ENCODE results near the gene KLF5. TPM values are rescaled to one million over a fixed set of nuclear protein-coding genes. Genes with fewer than 3 reads are reported as not detected.
"Not testable (repeated sequence)": the region's sequence is repeated elsewhere in the genome, so short reads cannot be mapped to it uniquely, and the experiment has no call there.

KLF5 gene
- total and polyA plus RNA-seq, 2 donors = 19.6 to 30.2 TPM

GRCh38 chr13:73082471-73082870, 23.7 kb downstream of the KLF5 start:
- no peak for DNase-seq (ENCODE audit: extremely low spot score)
- 61% methylated on average over 5 of the region's 5 CpGs for WGBS

DNA sequence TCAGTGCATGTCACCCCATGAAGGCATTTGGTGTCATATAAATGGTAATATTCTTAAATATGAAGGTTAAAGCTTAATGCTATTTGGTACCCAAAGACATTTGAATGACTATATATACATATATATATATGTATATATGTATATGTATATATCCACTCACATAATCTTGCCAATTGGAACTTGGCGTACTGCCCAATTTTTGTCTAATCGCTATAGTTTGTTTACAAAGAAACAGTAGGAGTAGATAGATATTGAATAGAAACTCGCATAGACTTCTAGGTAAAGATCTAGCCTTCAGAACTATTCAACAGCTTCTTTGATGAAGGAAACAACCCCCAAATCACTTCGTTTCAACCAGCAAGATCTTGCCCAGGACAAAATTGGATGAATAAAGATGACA, 24.1 kb downstream of the KLF5 start:
- H3K36me3 ChIP-seq (ENCODE audit: insufficient read depth) = no peaks in the 10 kb centered on the region
- no peaks in the 10 kb centered on the region for H3K4me1 ChIP-seq (ENCODE audit: insufficient read depth)
- H3K4me3 ChIP-seq (ENCODE audit: low read depth, low read length) = no peak overlapping the region
- DNase-seq (ENCODE audit: extremely low spot score) = no peak
- WGBS = 46% methylated on average over 4 of the region's 4 CpGs
- H3K27ac ChIP-seq (ENCODE audit: low read depth) = no peak overlapping the region

More at GRCh38 chr13:73082471-73082870, 23.7 kb downstream of the KLF5 start:
- Histone ChIP-seq H3K27ac (ENCODE audit: low read depth) (no peak overlapping the region), H3K4me1 (ENCODE audit: insufficient read depth) (no peaks in the 10 kb centered on the region), H3K36me3 (ENCODE audit: insufficient read depth) (no peaks in the 10 kb centered on the region), H3K4me3 (ENCODE audit: low read depth, low read length) (no peak overlapping the region)

- whole genome bisulfite sequencing = 88% methylated on average over 4 of the region's 4 CpGs
Observed at GRCh38 chr13:73088332-73088935, 29.6 kb downstream of the KLF5 start.

DNA sequence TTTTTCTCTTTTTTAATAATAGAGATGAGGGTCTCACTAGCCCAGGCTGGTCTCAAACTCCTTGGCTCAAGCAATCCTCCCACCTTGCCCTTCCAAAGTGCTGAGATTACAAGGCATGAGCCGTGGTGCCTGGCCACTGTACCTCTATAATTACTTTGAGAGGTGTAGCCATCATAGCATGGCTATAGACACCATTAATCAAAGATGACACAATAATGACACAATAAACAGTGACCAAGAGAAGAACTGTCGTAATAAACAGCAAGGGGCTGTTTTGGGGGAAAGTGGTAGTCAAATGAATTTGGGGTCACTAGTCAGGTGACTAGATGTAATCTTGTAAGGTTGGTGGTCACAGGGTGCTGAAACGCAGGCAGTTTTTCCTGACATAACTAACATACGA, 30.4 kb downstream of the KLF5 start:
- DNase-seq (ENCODE audit: extremely low spot score) = no peak
- 93% methylated on average over 4 of the region's 4 CpGs for WGBS

More at GRCh38 chr13:73088332-73088935, 29.6 kb downstream of the KLF5 start:
- Histone ChIP-seq H3K27ac (ENCODE audit: low read depth) (no peak overlapping the region), H3K36me3 (ENCODE audit: insufficient read depth) (no peaks in the 10 kb centered on the region), H3K4me3 (ENCODE audit: low read depth, low read length) (no peak overlapping the region), H3K4me1 (ENCODE audit: insufficient read depth) (no peaks in the 10 kb centered on the region)
- DNase-seq (ENCODE audit: extremely low spot score) = no peak

GRCh38 chr13:73090116-73090822, 31.5 kb downstream of the KLF5 start:
- 70% methylated on average over 8 of the region's 8 CpGs for WGBS
- Histone ChIP-seq H3K4me3 (ENCODE audit: low read depth, low read length) (no peak overlapping the region), H3K4me1 (ENCODE audit: insufficient read depth) (no peaks in the 10 kb centered on the region), H3K36me3 (ENCODE audit: insufficient read depth) (no peaks in the 10 kb centered on the region), H3K27ac (ENCODE audit: low read depth) (no peak overlapping the region)
- no peak for DNase-seq (ENCODE audit: extremely low spot score)

More for the DNA sequence above, 30.4 kb downstream of the KLF5 start:
- no peaks in the 10 kb centered on the region for H3K4me1 ChIP-seq (ENCODE audit: insufficient read depth)
- no peak overlapping the region for H3K27ac ChIP-seq (ENCODE audit: low read depth)
- no peaks in the 10 kb centered on the region for H3K36me3 ChIP-seq (ENCODE audit: insufficient read depth)
- no peak overlapping the region for H3K4me3 ChIP-seq (ENCODE audit: low read depth, low read length)

- Histone ChIP-seq H3K27ac (ENCODE audit: low read depth) (no peak overlapping the region), H3K4me1 (ENCODE audit: insufficient read depth) (no peaks in the 10 kb centered on the region), H3K4me3 (ENCODE audit: low read depth, low read length) (no peak overlapping the region), H3K36me3 (ENCODE audit: insufficient read depth) (no peaks in the 10 kb centered on the region)
- no peak for DNase-seq (ENCODE audit: extremely low spot score)
- WGBS = 79% methylated on average over 1 of the region's 1 CpG
Observed at GRCh38 chr13:73090823-73091187, 32.0 kb downstream of the KLF5 start.

GRCh38 chr13:73092829-73093228, 34.0 kb downstream of the KLF5 start:
- no peak overlapping the region for H3K4me3 ChIP-seq (ENCODE audit: low read depth, low read length)
- no peaks in the 10 kb centered on the region for H3K4me1 ChIP-seq (ENCODE audit: insufficient read depth)
- no peak for DNase-seq (ENCODE audit: extremely low spot score)
- H3K36me3 ChIP-seq (ENCODE audit: insufficient read depth) = no peaks in the 10 kb centered on the region
- no peak overlapping the region for H3K27ac ChIP-seq (ENCODE audit: low read depth)

DNA sequence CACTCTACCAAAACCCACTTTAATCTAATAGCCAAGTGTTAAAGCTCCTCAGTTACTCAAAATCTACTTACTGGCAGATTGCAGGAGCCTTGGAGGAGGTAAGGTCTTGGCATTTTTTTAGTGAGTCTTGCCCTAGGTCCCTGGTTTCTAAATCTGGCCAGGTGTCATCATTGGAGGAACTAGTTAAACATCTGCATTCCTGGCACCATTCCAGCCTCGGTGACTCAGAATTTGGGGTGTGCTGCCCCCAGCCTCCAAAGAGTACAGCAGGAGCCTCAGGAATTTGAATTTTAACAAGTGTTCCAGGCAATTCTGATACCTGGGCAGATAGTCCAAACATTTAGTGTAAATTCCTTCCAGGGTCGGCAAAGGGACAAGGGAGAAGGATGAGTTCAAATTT, 37.4 kb downstream of the KLF5 start:
- no peak overlapping the region for H3K27ac ChIP-seq (ENCODE audit: low read depth)
- H3K4me3 ChIP-seq (ENCODE audit: low read depth, low read length) = no peak overlapping the region
- H3K36me3 ChIP-seq (ENCODE audit: insufficient read depth) = no peaks in the 10 kb centered on the region
- 49% methylated on average over 2 of the region's 2 CpGs for WGBS
- H3K4me1 ChIP-seq (ENCODE audit: insufficient read depth) = no peaks in the 10 kb centered on the region
- DNase-seq (ENCODE audit: extremely low spot score) = no peak

- no peak overlapping the region for H3K4me3 ChIP-seq (ENCODE audit: low read depth, low read length)
- no peaks in the 10 kb centered on the region for H3K4me1 ChIP-seq (ENCODE audit: insufficient read depth)
- no peaks in the 10 kb centered on the region for H3K36me3 ChIP-seq (ENCODE audit: insufficient read depth)
- WGBS = 74% methylated on average over 5 of the region's 5 CpGs
- no peak overlapping the region for H3K27ac ChIP-seq (ENCODE audit: low read depth)
- DNase-seq (ENCODE audit: extremely low spot score) = no peak
Observed at GRCh38 chr13:73096638-73097037, 37.8 kb downstream of the KLF5 start.

GRCh38 chr13:73100781-73101180, 42.0 kb downstream of the KLF5 start:
- not testable (repeated sequence) for DNase-seq (ENCODE audit: extremely low spot score); H3K27ac ChIP-seq (ENCODE audit: low read depth); H3K4me1 ChIP-seq (ENCODE audit: insufficient read depth); H3K36me3 ChIP-seq (ENCODE audit: insufficient read depth); H3K4me3 ChIP-seq (ENCODE audit: low read depth, low read length)
- WGBS = 93% methylated on average over 10 of the region's 10 CpGs

GRCh38 chr13:73101351-73102007, 42.7 kb downstream of the KLF5 start:
- no peaks in the 10 kb centered on the region for H3K36me3 ChIP-seq (ENCODE audit: insufficient read depth)
- no peak overlapping the region for H3K4me3 ChIP-seq (ENCODE audit: low read depth, low read length)
- 88% methylated on average over 2 of the region's 2 CpGs for WGBS
- no peaks in the 10 kb centered on the region for H3K4me1 ChIP-seq (ENCODE audit: insufficient read depth)
- H3K27ac ChIP-seq (ENCODE audit: low read depth) = no peak overlapping the region
- no peak for DNase-seq (ENCODE audit: extremely low spot score)

DNA sequence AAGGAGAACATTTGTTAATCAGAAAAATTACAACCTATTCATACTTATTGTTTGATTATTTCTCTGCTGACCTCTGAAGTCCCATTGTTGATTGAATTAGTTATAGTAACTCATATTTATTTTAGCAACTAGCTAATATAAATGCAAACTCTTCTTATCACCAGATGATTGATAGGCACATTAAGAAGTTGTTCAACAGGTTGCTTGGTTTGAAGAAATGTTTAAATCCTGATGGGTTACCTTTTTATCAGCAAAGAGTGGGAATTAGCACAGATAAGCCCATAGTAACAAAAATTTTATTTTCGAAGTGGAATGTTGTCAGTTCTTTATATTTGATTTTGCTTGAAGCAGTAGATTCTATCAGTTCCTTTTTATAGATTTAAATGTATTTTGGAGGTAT, 44.4 kb downstream of the KLF5 start:
- WGBS = 54% methylated on average over 1 of the region's 1 CpG
- H3K4me3 ChIP-seq (ENCODE audit: low read depth, low read length) = no peak overlapping the region
- no peaks in the 10 kb centered on the region for H3K36me3 ChIP-seq (ENCODE audit: insufficient read depth)
- peak; percentile 29 for DNase-seq (ENCODE audit: extremely low spot score)
- H3K4me1 ChIP-seq (ENCODE audit: insufficient read depth) = peaks cover 2% of the 10 kb centered on the region
- no peak overlapping the region for H3K27ac ChIP-seq (ENCODE audit: low read depth)

GRCh38 chr13:73106513-73107178, 47.8 kb downstream of the KLF5 start:
- no peak overlapping the region for H3K4me3 ChIP-seq (ENCODE audit: low read depth, low read length)
- whole genome bisulfite sequencing = 82% methylated on average over 10 of the region's 10 CpGs
- H3K27ac ChIP-seq (ENCODE audit: low read depth) = no peak overlapping the region
- H3K4me1 ChIP-seq (ENCODE audit: insufficient read depth) = peaks cover 2% of the 10 kb centered on the region
- no peak for DNase-seq (ENCODE audit: extremely low spot score)
- H3K36me3 ChIP-seq (ENCODE audit: insufficient read depth) = no peaks in the 10 kb centered on the region

- no peak for DNase-seq (ENCODE audit: extremely low spot score)
- H3K27ac ChIP-seq (ENCODE audit: low read depth) = no peak overlapping the region
- H3K36me3 ChIP-seq (ENCODE audit: insufficient read depth) = no peaks in the 10 kb centered on the region
- WGBS = 58% methylated on average over 3 of the region's 3 CpGs
- H3K4me1 ChIP-seq (ENCODE audit: insufficient read depth) = peaks cover 2% of the 10 kb centered on the region
- no peak overlapping the region for H3K4me3 ChIP-seq (ENCODE audit: low read depth, low read length)
Observed at GRCh38 chr13:73107481-73107880, 48.7 kb downstream of the KLF5 start.

All from urinary bladder (tissue), 4 donors.